ENCODE results near the gene SMAD7.

SMAD7 gene

GRCh38 chr18:48922226-48922800, 28.5 kb downstream of the SMAD7 start:
- DNase-seq (ENCODE audit: low read depth, low spot score) = no peak
- H3K27ac ChIP-seq = peak overlapping the region; percentile 73

GRCh38 chr18:48921305-48922225, 29.2 kb downstream of the SMAD7 start:
- no peak for DNase-seq (ENCODE audit: low read depth, low spot score)
- peak overlapping the region; percentile 73 for H3K27ac ChIP-seq

GRCh38 chr18:48920408-48921038, 30.2 kb downstream of the SMAD7 start:
- no peak for DNase-seq (ENCODE audit: low read depth, low spot score)
- no peak overlapping the region for H3K27ac ChIP-seq

- DNase-seq (ENCODE audit: low read depth, low spot score) = no peak
These were observed 31.2 kb downstream of the SMAD7 start for GRCh38 chr18:48919547-48919946.

GRCh38 chr18:48918660-48919456, 31.9 kb downstream of the SMAD7 start:
- no peak for DNase-seq (ENCODE audit: low read depth, low spot score)
- no peak overlapping the region for H3K27ac ChIP-seq

More at GRCh38 chr18:48919547-48919946, 31.2 kb downstream of the SMAD7 start:
- H3K27ac ChIP-seq = no peak overlapping the region

GRCh38 chr18:48917579-48918517, 32.9 kb downstream of the SMAD7 start:
- H3K27ac ChIP-seq = no peak overlapping the region
- no peak for DNase-seq (ENCODE audit: low read depth, low spot score)

- no peak overlapping the region for H3K27ac ChIP-seq
- DNase-seq (ENCODE audit: low read depth, low spot score) = no peak
These were observed 34.9 kb downstream of the SMAD7 start for GRCh38 chr18:48915626-48916425.

- no peak overlapping the region for H3K27ac ChIP-seq
- no peak for DNase-seq (ENCODE audit: low read depth, low spot score)
These were observed 36.0 kb downstream of the SMAD7 start for GRCh38 chr18:48914581-48915251.

GRCh38 chr18:48913775-48914174, 37.0 kb downstream of the SMAD7 start:
- no peak for DNase-seq (ENCODE audit: low read depth, low spot score)
- no peak overlapping the region for H3K27ac ChIP-seq

GRCh38 chr18:48913201-48913600, 37.6 kb downstream of the SMAD7 start:
- no peak for DNase-seq (ENCODE audit: low read depth, low spot score)
- no peak overlapping the region for H3K27ac ChIP-seq

- DNase-seq (ENCODE audit: low read depth, low spot score) = no peak
- no peak overlapping the region for H3K27ac ChIP-seq
These were observed 39.7 kb downstream of the SMAD7 start for GRCh38 chr18:48910972-48911545.

- H3K27ac ChIP-seq = no peak overlapping the region
- DNase-seq (ENCODE audit: low read depth, low spot score) = no peak
These were observed 41.0 kb downstream of the SMAD7 start for GRCh38 chr18:48909721-48910120.

- DNase-seq (ENCODE audit: low read depth, low spot score) = no peak
- no peak overlapping the region for H3K27ac ChIP-seq
These were observed 41.8 kb downstream of the SMAD7 start for GRCh38 chr18:48908916-48909315.

- DNase-seq (ENCODE audit: low read depth, low spot score) = no peak
- peak overlapping the region; percentile 18 for H3K27ac ChIP-seq
These were observed 45.3 kb downstream of the SMAD7 start for GRCh38 chr18:48905513-48905912.

- H3K27ac ChIP-seq = peak overlapping the region; percentile 18
- DNase-seq (ENCODE audit: low read depth, low spot score) = no peak
These were observed 45.8 kb downstream of the SMAD7 start for GRCh38 chr18:48904847-48905394.

GRCh38 chr18:48904091-48904490, 46.7 kb downstream of the SMAD7 start:
- no peak for DNase-seq (ENCODE audit: low read depth, low spot score)
- no peak overlapping the region for H3K27ac ChIP-seq

- no peak for DNase-seq (ENCODE audit: low read depth, low spot score)
- H3K27ac ChIP-seq = no peak overlapping the region
These were observed 47.7 kb downstream of the SMAD7 start for GRCh38 chr18:48902856-48903601.

All from epithelial cell of prostate (primary cell).